ENCODE results near the gene CDH23.

CDH23 gene

GRCh38 chr10:71432101-71432905, 35.6 kb downstream of the CDH23 start:
- TF ChIP-seq CTCF (conservative IDR thresholded peaks at IDR 0.05; ENCODE audit: low read depth, low read length), result no peak
- no peak overlapping the region for H2AFZ ChIP-seq (ENCODE audit: low read depth)

GRCh38 chr10:71432956-71433767, 36.4 kb downstream of the CDH23 start:
- Histone ChIP-seq H3K27me3 (ENCODE audit: insufficient read depth, low read depth) (peaks cover 11% of the 10 kb centered on the region; the same call in 1 of the 2 replicates), H3K36me3 (ENCODE audit: insufficient read depth) (no peaks in the 10 kb centered on the region), H3K27ac (no peak overlapping the region), H3K4me3 (IDR thresholded peaks at IDR 0.05; ENCODE audit: insufficient read depth, low read depth, low read length) (no peak overlapping the region), H3K79me2 (ENCODE audit: insufficient read depth, low read depth) (no peaks in the 10 kb centered on the region), H3K9ac (no peak overlapping the region), H3K4me1 (ENCODE audit: low read depth, poor library complexity, severe bottlenecking) (no peaks in the 10 kb centered on the region), H4K20me1 (ENCODE audit: insufficient read depth) (no peaks in the 10 kb centered on the region), H2AFZ (ENCODE audit: low read depth) (no peak overlapping the region), H3K4me2 (no peak overlapping the region)
- no peak for TF ChIP-seq CTCF (conservative IDR thresholded peaks at IDR 0.05; ENCODE audit: low read depth, low read length)

More at GRCh38 chr10:71432101-71432905, 35.6 kb downstream of the CDH23 start:
- H3K9ac ChIP-seq, result no peak overlapping the region
- no peaks in the 10 kb centered on the region for H3K36me3 ChIP-seq (ENCODE audit: insufficient read depth)
- H3K4me1 ChIP-seq (ENCODE audit: low read depth, poor library complexity, severe bottlenecking), result no peaks in the 10 kb centered on the region
- H3K27ac ChIP-seq, result no peak overlapping the region
- no peak overlapping the region for H3K4me2 ChIP-seq
- no peaks in the 10 kb centered on the region for H4K20me1 ChIP-seq (ENCODE audit: insufficient read depth)
- H3K27me3 ChIP-seq (ENCODE audit: insufficient read depth, low read depth), result peaks cover 11% of the 10 kb centered on the region; the same call in 1 of the 2 replicates
- H3K79me2 ChIP-seq (ENCODE audit: insufficient read depth, low read depth), result no peaks in the 10 kb centered on the region
- H3K4me3 ChIP-seq (IDR thresholded peaks at IDR 0.05; ENCODE audit: insufficient read depth, low read depth, low read length), result no peak overlapping the region

- H3K9ac ChIP-seq, result no peak overlapping the region
- no peak overlapping the region for H2AFZ ChIP-seq (ENCODE audit: low read depth)
- no peaks in the 10 kb centered on the region for H3K4me1 ChIP-seq (ENCODE audit: low read depth, poor library complexity, severe bottlenecking)
- TF ChIP-seq CTCF (conservative IDR thresholded peaks at IDR 0.05; ENCODE audit: low read depth, low read length), result no peak
- no peak overlapping the region for H3K4me3 ChIP-seq (IDR thresholded peaks at IDR 0.05; ENCODE audit: insufficient read depth, low read depth, low read length)
- peaks cover 8% of the 10 kb centered on the region; the same call in 1 of the 2 replicates for H3K27me3 ChIP-seq (ENCODE audit: insufficient read depth, low read depth)
- H3K27ac ChIP-seq, result no peak overlapping the region
- H4K20me1 ChIP-seq (ENCODE audit: insufficient read depth), result no peaks in the 10 kb centered on the region
- H3K79me2 ChIP-seq (ENCODE audit: insufficient read depth, low read depth), result no peaks in the 10 kb centered on the region
- H3K36me3 ChIP-seq (ENCODE audit: insufficient read depth), result no peaks in the 10 kb centered on the region
- H3K4me2 ChIP-seq, result no peak overlapping the region
These were observed 37.3 kb downstream of the CDH23 start for GRCh38 chr10:71433768-71434744.
